ENCODE data around the gene GNAS.

The GNAS gene

DNA sequence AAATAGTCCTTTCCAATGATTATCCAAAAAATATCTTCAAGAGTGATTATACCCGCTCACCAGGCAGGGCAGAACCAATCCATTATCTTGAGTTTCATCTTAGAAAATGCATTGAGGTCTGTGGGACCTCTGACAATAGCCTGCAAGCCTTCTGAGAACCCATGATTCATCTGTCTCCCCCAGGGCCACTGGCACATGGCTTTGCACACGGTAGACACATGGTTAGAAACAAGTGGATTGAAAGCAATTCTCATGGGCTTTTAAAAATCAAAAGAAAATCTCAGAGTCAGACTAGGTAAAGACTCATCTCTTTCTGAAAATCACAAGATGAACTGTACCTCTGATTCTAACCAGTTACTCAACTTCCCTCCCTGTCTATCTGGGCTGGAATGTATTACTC is 17.3 kb upstream of the GNAS start:
- no peaks in the 10 kb centered on the region for H3K4me1 ChIP-seq (ENCODE audit: insufficient read depth, poor library complexity, severe bottlenecking)
- TF ChIP-seq, protein P1, sequence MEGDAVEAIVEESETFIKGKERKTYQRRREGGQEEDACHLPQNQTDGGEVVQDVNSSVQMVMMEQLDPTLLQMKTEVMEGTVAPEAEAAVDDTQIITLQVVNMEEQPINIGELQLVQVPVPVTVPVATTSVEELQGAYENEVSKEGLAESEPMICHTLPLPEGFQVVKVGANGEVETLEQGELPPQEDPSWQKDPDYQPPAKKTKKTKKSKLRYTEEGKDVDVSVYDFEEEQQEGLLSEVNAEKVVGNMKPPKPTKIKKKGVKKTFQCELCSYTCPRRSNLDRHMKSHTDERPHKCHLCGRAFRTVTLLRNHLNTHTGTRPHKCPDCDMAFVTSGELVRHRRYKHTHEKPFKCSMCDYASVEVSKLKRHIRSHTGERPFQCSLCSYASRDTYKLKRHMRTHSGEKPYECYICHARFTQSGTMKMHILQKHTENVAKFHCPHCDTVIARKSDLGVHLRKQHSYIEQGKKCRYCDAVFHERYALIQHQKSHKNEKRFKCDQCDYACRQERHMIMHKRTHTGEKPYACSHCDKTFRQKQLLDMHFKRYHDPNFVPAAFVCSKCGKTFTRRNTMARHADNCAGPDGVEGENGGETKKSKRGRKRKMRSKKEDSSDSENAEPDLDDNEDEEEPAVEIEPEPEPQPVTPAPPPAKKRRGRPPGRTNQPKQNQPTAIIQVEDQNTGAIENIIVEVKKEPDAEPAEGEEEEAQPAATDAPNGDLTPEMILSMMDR (IDR thresholded peaks at IDR 0.05; ENCODE audit: poor library complexity, severe bottlenecking) = no peak
- H3K4me3 ChIP-seq (ENCODE audit: severe bottlenecking) = no peak overlapping the region
- no peak overlapping the region for H3K27ac ChIP-seq (ENCODE audit: poor library complexity, severe bottlenecking)
- H3K9me3 ChIP-seq (ENCODE audit: severe bottlenecking) = no peaks in the 10 kb centered on the region
- ATAC-seq (ENCODE audit: low read depth) (no peak), DNase-seq (ENCODE audit: low spot score) (no peak)
- peaks cover 19% of the 10 kb centered on the region for H3K27me3 ChIP-seq (ENCODE audit: insufficient read depth, poor library complexity, severe bottlenecking)
- H3K36me3 ChIP-seq (ENCODE audit: low read depth) = peaks cover 58% of the 10 kb centered on the region

DNA sequence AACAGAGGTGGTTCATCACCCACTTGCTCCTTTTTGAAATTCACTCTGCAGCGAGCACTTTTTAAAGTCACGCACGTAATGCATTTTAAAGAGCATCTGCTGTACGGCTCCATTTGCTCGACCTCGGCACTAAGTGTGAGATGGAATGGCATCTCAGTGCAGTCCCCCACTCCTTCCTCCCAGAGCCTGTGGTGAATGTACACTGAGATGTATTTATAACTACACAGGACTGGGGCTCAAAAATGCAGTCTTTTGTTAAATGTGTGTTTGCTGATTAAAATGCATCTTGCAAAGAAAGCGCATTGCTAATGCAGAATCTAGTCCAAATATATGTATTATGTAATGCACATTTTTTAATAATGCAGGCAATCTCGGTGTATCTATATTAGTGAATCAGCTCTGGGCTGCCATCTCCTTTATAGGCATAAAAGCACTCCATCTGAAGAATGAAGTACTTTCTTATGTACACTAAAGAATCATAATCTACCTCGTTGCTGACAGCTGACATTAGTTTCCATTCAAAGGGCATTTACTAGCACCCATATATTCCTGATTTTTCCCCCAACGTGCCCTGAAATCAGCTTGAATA is 15.8 kb upstream of the GNAS start:
- peaks cover 34% of the 10 kb centered on the region for H3K27me3 ChIP-seq (ENCODE audit: insufficient read depth, poor library complexity, severe bottlenecking)
- H3K4me1 ChIP-seq (ENCODE audit: insufficient read depth, poor library complexity, severe bottlenecking) = no peaks in the 10 kb centered on the region
- no peak for ATAC-seq (ENCODE audit: low read depth)
- no peak overlapping the region for H3K4me3 ChIP-seq (ENCODE audit: severe bottlenecking)
- no peaks in the 10 kb centered on the region for H3K9me3 ChIP-seq (ENCODE audit: severe bottlenecking)
- H3K27ac ChIP-seq (ENCODE audit: poor library complexity, severe bottlenecking) = no peak overlapping the region
- peaks cover 61% of the 10 kb centered on the region for H3K36me3 ChIP-seq (ENCODE audit: low read depth)
- DNase-seq (ENCODE audit: low spot score) = no peak
- TF ChIP-seq, protein P1 (IDR thresholded peaks at IDR 0.05; ENCODE audit: poor library complexity, severe bottlenecking) = no peak

DNA sequence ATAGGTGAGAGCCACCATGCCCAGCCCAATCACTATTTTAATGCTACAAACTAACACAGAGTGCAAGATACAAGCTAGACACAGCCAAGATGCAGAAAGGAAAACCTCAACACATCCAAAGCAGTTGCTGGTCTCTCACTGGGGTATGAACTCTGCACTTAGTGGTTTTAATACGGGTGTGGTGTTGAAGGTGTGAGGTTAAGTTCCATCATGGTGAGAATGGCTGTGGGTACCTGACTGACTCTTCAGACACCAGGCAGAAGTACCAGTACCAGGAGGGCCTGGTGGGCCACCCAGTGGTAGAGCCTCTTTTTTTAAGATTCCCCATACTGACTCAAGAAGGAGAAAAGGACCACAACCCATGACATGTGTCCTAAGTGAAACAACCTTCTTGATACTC is 14.8 kb upstream of the GNAS start:
- no peak overlapping the region for H3K4me3 ChIP-seq (ENCODE audit: severe bottlenecking)
- no peaks in the 10 kb centered on the region for H3K4me1 ChIP-seq (ENCODE audit: insufficient read depth, poor library complexity, severe bottlenecking)
- H3K27ac ChIP-seq (ENCODE audit: poor library complexity, severe bottlenecking) = no peak overlapping the region
- TF ChIP-seq, protein P1 (IDR thresholded peaks at IDR 0.05; ENCODE audit: poor library complexity, severe bottlenecking) = no peak
- H3K9me3 ChIP-seq (ENCODE audit: severe bottlenecking) = no peaks in the 10 kb centered on the region
- ATAC-seq (ENCODE audit: low read depth) (no peak), DNase-seq (ENCODE audit: low spot score) (no peak)
- peaks cover 41% of the 10 kb centered on the region for H3K27me3 ChIP-seq (ENCODE audit: insufficient read depth, poor library complexity, severe bottlenecking)
- peaks cover 63% of the 10 kb centered on the region for H3K36me3 ChIP-seq (ENCODE audit: low read depth)

DNA sequence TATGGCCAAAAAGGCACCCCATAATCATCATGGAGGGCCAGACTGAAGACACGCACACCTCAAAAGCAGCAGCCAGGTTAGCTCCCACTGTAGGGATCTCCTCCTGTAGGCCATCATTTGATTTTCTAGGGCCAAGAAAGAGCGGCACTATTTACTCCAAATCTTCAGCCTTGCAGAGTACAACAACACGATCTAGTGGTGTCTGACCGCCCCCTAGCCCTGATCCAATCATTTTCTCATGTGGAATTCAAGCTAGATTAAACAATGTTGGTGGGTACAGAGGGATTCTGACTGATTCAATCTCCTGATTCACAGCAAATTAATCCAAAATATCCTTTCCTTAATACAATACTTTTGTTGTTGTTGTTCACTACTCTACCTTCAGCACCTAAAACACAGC is 14.3 kb upstream of the GNAS start:
- DNase-seq (ENCODE audit: low spot score) = no peak
- ATAC-seq (ENCODE audit: low read depth) = no peak
- Histone ChIP-seq H3K4me3 (ENCODE audit: severe bottlenecking) (no peak overlapping the region), H3K27ac (ENCODE audit: poor library complexity, severe bottlenecking) (no peak overlapping the region), H3K27me3 (ENCODE audit: insufficient read depth, poor library complexity, severe bottlenecking) (peaks cover 43% of the 10 kb centered on the region), H3K4me1 (ENCODE audit: insufficient read depth, poor library complexity, severe bottlenecking) (no peaks in the 10 kb centered on the region), H3K36me3 (ENCODE audit: low read depth) (peaks cover 64% of the 10 kb centered on the region), H3K9me3 (ENCODE audit: severe bottlenecking) (no peaks in the 10 kb centered on the region)
- TF ChIP-seq, protein P1 (IDR thresholded peaks at IDR 0.05; ENCODE audit: poor library complexity, severe bottlenecking) = peak; percentile 18

DNA sequence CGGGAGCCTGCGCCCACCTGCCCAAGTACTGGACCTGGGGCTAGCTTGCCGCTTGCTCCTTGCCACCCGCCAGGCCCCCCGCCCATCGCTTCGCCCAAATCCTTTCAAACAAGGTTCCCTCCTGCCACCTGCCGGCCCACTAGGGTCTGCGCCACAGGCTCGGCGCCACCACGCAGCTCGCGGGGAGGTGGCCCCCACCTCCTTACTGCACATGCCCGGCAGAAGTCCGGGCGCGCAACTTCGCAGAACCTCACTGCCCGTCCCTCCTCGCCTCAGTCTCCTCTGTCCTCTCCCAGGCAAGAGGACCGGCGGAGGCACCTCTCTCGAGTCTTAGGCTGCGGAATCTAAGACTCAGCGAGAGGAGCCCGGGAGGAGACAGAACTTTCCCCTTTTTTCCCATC is 13.0 kb upstream of the GNAS start:
- no peak overlapping the region for H3K4me3 ChIP-seq (ENCODE audit: severe bottlenecking)

More for the DNA sequence above, 13.0 kb upstream of the GNAS start:
- Histone ChIP-seq H3K27me3 (ENCODE audit: insufficient read depth, poor library complexity, severe bottlenecking) (peaks cover 43% of the 10 kb centered on the region), H3K4me1 (ENCODE audit: insufficient read depth, poor library complexity, severe bottlenecking) (no peaks in the 10 kb centered on the region), H3K27ac (ENCODE audit: poor library complexity, severe bottlenecking) (no peak overlapping the region), H3K36me3 (ENCODE audit: low read depth) (peaks cover 58% of the 10 kb centered on the region), H3K9me3 (ENCODE audit: severe bottlenecking) (no peaks in the 10 kb centered on the region)
- DNase-seq (ENCODE audit: low spot score) = peak; percentile 84
- peak; percentile 39 for ATAC-seq (ENCODE audit: low read depth)
- TF ChIP-seq, protein P1 (IDR thresholded peaks at IDR 0.05; ENCODE audit: poor library complexity, severe bottlenecking) = peak; percentile 50

Data from RWPE2 (cell line).